CD14-positive monocyte (primary cell): ENCODE data around the gene AMZ1. TPM values are rescaled to one million over a fixed set of nuclear protein-coding genes. Genes with fewer than 3 reads are reported as not detected.

Experiments used
- DNase-seq, 3 donors: peaks; one replicate each; pipeline ENCODE4 v3.0.0-alpha.2; 2011 to 2022
- H2AFZ ChIP-seq: 2 replicates; pipeline ENCODE4 v1.6.0; 2012; ENCODE audit warnings: mild to moderate bottlenecking, low read depth, low read length, inconsistent platforms; ENCODE audit not compliant: insufficient read depth, poor library complexity, severe bottlenecking
- H3K27ac ChIP-seq, 2 donors: 1 replicate in 1 of 2; 2 replicates in 1 of 2; pipeline ENCODE4 v1.5.1; 2012 to 2013; ENCODE audit warnings: low read length in 2 of 2, control low read depth in 1 of 2, inconsistent platforms in 1 of 2, low read depth in 1 of 2, mild to moderate bottlenecking in 1 of 2
- H3K27me3 ChIP-seq, 2 donors: one replicate each; pipeline versions ENCODE4 v1.6.0 to v1.6.1; 2011 to 2013; ENCODE audit warnings: low read length in 2 of 2; ENCODE audit not compliant: control insufficient read depth in 2 of 2, insufficient read depth in 2 of 2
- H3K36me3 ChIP-seq, 2 donors: replicated peaks in 1 of 2; 1 replicate in 1 of 2; 2 replicates in 1 of 2; pipeline versions ENCODE4 v1.5.1 to v1.6.1; 2012 to 2013; ENCODE audit warnings: low read length in 2 of 2, control low read depth in 1 of 2, inconsistent platforms in 1 of 2, mild to moderate bottlenecking in 1 of 2; ENCODE audit not compliant: insufficient read depth in 2 of 2, control insufficient read depth in 1 of 2
- H3K4me1 ChIP-seq, 2 donors: 1 replicate in 1 of 2; 2 replicates in 1 of 2; pipeline versions ENCODE4 v1.5.1 to v1.6.1; 2012 to 2013; ENCODE audit warnings: low read length in 2 of 2, control low read depth in 1 of 2, inconsistent platforms in 1 of 2, mild to moderate bottlenecking in 1 of 2, moderate library complexity in 1 of 2; ENCODE audit not compliant: insufficient read depth in 2 of 2, control insufficient read depth in 1 of 2
- H3K4me2 ChIP-seq: replicated peaks from 2 replicates; pipeline ENCODE3; 2012; ENCODE audit warnings: low read length, moderate library complexity, mild to moderate bottlenecking; ENCODE audit not compliant: poor library complexity, severe bottlenecking; ENCODE audit errors: extremely low read depth
- H3K4me3 ChIP-seq, 3 experiments: fragments of 200-600 bp in 1 of 3; sonication (generic) in 1 of 3; replicated peaks in 1 of 3; 1 replicate in 2 of 3; 2 replicates in 1 of 3; pipeline ENCODE4 v1.5.1; 2011 to 2013; ENCODE audit warnings: low read length in 3 of 3, mild to moderate bottlenecking in 3 of 3, control low read depth in 2 of 3, low read depth in 2 of 3, inconsistent platforms in 1 of 3, moderate library complexity in 1 of 3
- H3K79me2 ChIP-seq: 2 replicates; pipeline ENCODE4 v1.6.0; 2012; ENCODE audit warnings: mild to moderate bottlenecking, control low read depth, inconsistent platforms, low read length, moderate library complexity; ENCODE audit not compliant: insufficient read depth
- H3K9ac ChIP-seq: 2 replicates; pipeline ENCODE4 v1.6.0; 2017; ENCODE audit warnings: low read length, mild to moderate bottlenecking; ENCODE audit not compliant: insufficient read depth, poor library complexity, severe bottlenecking
- H3K9me3 ChIP-seq, 2 donors: replicated peaks in 1 of 2; 1 replicate in 1 of 2; 2 replicates in 1 of 2; pipeline versions ENCODE4 v1.5.1 to v1.6.1; 2012 to 2013; ENCODE audit warnings: low read length in 2 of 2, control low read depth in 1 of 2; ENCODE audit not compliant: control insufficient read depth in 1 of 2, insufficient read depth in 1 of 2
- H4K20me1 ChIP-seq: 2 replicates; pipeline ENCODE4 v1.6.0; 2012; ENCODE audit warnings: mild to moderate bottlenecking, low read length, control low read depth, moderate library complexity; ENCODE audit not compliant: insufficient read depth
- H3K27ac Mint-ChIP-seq, 7 donors: one replicate each; pipeline ENCODE4 v1.8.0; 2020; ENCODE audit warnings: mild to moderate bottlenecking in 7 of 7, mixed read lengths in 7 of 7, moderate library complexity in 6 of 7, inconsistent platforms in 2 of 7
- H3K27me3 Mint-ChIP-seq, 3 donors: one replicate each; pipeline ENCODE4 v1.8.0; 2021 to 2022; ENCODE audit warnings: low read depth in 3 of 3, mild to moderate bottlenecking in 3 of 3, mixed read lengths in 3 of 3, moderate library complexity in 3 of 3, inconsistent platforms in 1 of 3
- H3K36me3 Mint-ChIP-seq, 2 donors: one replicate each; pipeline ENCODE4 v1.8.0; 2020; ENCODE audit warnings: mixed read lengths in 2 of 2, inconsistent platforms in 1 of 2, mild to moderate bottlenecking in 1 of 2
- H3K4me1 Mint-ChIP-seq: one replicate; pipeline ENCODE4 v1.8.0; 2020; ENCODE audit warnings: mild to moderate bottlenecking, mixed read lengths
- H3K4me3 Mint-ChIP-seq, 2 donors: one replicate each; pipeline ENCODE4 v1.8.0; 2020; ENCODE audit warnings: mild to moderate bottlenecking in 2 of 2, mixed read lengths in 2 of 2, moderate library complexity in 1 of 2
- H3K9me3 Mint-ChIP-seq, 7 donors: one replicate each; pipeline ENCODE4 v1.8.0; 2020 to 2022; ENCODE audit warnings: mixed read lengths in 7 of 7, mild to moderate bottlenecking in 6 of 7, moderate library complexity in 6 of 7, inconsistent platforms in 2 of 7
- WGBS: methylation state at CpG from one replicate; pipeline ENCODE4 v1.1.5; 2013; ENCODE audit warnings: missing lambda C conversion rate; ENCODE audit not compliant: insufficient coverage; 5-methylcytosine and 5-hydroxymethylcytosine counted together
- intact Hi-C, 2 donors: fragments of 100-400 bp; cut with micrococcal nuclease; formaldehyde crosslinking; loops; one replicate each; pipeline versions ENCODE4 v1.15.0 to v1.15.1; 2023
- polyA plus RNA-seq, 3 donors: library from polyadenylated mRNA; depleted of rRNA in 1 of 3; unstranded in 2 of 3; stranded (reverse) in 1 of 3; fragments of 300-500 nt in 2 of 3; fragments of >200 nt in 1 of 3; fragmentation: Illumina TruSeq in 2 of 3; gene quantifications; 1 replicate in 2 of 3; 2 replicates in 1 of 3; pipeline ENCODE4 v1.2.3, GENCODE V29; 2012 to 2021
- TF ChIP-seq, protein P1 (sequence below): fragments of 200-600 bp; IDR thresholded peaks from one replicate; pipeline ENCODE4 v1.8.0; 2022; ENCODE audit warnings: antibody characterized with exemption, mild to moderate bottlenecking

AMZ1 gene
- polyA plus RNA-seq, 3 donors: 0.09 to 0.25 (median 0.14) TPM

DNA sequence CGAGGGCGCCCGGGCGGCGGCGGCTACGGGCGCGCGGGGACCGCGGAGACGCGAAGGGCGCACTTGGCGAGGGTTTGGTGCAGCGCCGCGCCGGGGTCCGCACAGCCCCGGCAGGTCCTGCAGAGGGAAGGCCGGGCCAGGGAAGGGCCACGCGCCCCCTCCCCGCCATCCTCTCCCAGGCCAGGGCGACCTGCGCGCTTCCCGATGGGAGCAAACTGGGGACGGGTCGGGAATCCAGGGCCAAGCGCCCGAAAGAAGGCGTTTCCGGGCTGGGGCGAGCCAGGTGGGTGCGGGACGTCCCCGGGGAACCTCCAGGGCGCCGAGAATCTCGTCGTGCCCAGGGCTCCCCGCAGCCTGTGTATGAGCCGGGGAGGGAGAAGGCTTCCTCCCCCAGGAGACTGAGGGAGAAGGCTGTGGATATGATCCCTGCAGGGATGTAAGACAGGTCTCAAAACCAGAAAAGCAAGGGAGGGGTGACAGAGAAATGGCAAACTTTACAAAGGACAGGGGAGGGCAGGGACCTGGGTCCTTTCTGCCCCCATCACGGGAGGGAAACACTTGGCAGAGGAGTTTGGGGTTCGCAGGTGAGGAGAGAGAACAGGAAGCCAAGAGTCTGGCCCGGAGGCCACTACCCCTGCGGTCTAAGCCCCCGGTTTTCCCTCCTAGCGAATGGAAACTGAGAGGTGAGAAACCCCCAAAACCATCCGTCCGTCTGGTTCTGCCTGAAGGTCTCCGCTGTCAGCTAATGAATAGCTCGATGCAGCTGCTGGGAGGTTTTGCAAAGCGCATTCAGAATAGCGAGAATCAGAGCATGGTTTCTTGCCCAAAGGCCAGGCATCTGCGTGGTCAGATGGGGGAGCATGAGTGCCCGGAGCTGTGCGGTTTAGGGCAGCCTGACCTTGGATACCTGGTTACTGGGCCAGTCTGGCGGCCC is 674 bp downstream of the AMZ1 start:
- intact Hi-C loops: loop anchor here in 1 of 2 donors (2.0 kb wide), 1 partner anchor 14 kb away; no protein-coding TSS in a partner anchor
- no peak overlapping the region for H3K27ac ChIP-seq
- H3K27me3 ChIP-seq: peaks cover 15 to 46% of the 10 kb centered on the region in 2 donors
- Mint-ChIP-seq H3K9me3 (peaks cover 0 to 13% (median 3%) of the 10 kb centered on the region in 7 donors), H3K27me3 (peaks cover 45 to 66% (median 65%) of the 10 kb centered on the region in 3 donors), H3K27ac (peak overlapping the region in 4 of 7 donors; percentile 57 to 82 (median 73)), H3K4me1 (peaks cover 36% of the 10 kb centered on the region), H3K4me3 (peak overlapping the region; percentile 53 to 85), H3K36me3 (peaks cover under 1 to 3% of the 10 kb centered on the region in 2 donors)
- no peaks in the 10 kb centered on the region for H3K36me3 ChIP-seq
- H3K4me2 ChIP-seq: peak overlapping the region; percentile 26
- peak overlapping the region; percentile 6 for H3K9ac ChIP-seq
- H3K4me3 ChIP-seq: peak overlapping the region in 1 of 3 experiments; percentile 21
- TF ChIP-seq, protein P1, sequence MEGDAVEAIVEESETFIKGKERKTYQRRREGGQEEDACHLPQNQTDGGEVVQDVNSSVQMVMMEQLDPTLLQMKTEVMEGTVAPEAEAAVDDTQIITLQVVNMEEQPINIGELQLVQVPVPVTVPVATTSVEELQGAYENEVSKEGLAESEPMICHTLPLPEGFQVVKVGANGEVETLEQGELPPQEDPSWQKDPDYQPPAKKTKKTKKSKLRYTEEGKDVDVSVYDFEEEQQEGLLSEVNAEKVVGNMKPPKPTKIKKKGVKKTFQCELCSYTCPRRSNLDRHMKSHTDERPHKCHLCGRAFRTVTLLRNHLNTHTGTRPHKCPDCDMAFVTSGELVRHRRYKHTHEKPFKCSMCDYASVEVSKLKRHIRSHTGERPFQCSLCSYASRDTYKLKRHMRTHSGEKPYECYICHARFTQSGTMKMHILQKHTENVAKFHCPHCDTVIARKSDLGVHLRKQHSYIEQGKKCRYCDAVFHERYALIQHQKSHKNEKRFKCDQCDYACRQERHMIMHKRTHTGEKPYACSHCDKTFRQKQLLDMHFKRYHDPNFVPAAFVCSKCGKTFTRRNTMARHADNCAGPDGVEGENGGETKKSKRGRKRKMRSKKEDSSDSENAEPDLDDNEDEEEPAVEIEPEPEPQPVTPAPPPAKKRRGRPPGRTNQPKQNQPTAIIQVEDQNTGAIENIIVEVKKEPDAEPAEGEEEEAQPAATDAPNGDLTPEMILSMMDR: no peak
- peaks cover 57 to 60% of the 10 kb centered on the region in 2 donors for H3K4me1 ChIP-seq
- WGBS: 1% methylated on average over 57 of the region's 62 CpGs
- DNase-seq: no peak
- H2AFZ ChIP-seq: no peak overlapping the region
- no peaks in the 10 kb centered on the region for H3K9me3 ChIP-seq
- no peaks in the 10 kb centered on the region for H4K20me1 ChIP-seq
- H3K79me2 ChIP-seq: no peaks in the 10 kb centered on the region

DNA sequence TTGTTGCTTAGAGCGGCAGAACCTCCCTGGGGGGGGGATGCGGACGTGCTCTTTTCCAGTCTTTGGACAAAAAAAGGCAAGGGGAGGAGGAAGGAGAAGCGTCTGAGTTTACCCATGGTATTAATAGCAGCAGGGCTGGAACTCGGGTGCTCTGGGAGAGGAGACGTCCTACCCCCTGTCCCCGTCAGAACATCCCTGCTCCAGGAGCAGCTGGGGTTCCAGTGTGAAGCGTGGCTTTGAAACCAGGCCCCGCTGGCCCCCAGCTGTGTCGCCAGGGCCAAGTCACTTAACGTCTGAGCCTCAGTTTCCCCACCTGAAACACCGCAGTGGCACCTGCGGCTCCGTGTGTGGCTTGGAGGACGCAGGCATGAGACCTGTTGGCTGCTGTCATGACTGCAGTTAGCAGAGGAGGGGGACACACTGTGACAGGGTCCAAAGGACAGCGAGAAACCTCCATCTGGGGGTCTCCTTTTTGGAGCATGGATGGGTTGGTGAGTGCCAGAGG is 1.4 kb downstream of the AMZ1 start:
- 75% methylated on average over 11 of the region's 16 CpGs for WGBS
- Histone ChIP-seq H3K27ac (no peak overlapping the region), H2AFZ (no peak overlapping the region), H3K9me3 (no peaks in the 10 kb centered on the region), H3K4me2 (no peak overlapping the region), H3K9ac (peak overlapping the region; percentile 6), H3K4me1 (peaks cover 63 to 67% of the 10 kb centered on the region in 2 donors), H3K27me3 (peaks cover 15 to 46% of the 10 kb centered on the region in 2 donors), H3K79me2 (no peaks in the 10 kb centered on the region), H3K36me3 (no peaks in the 10 kb centered on the region), H3K4me3 (no peak overlapping the region), H4K20me1 (no peaks in the 10 kb centered on the region)
- Mint-ChIP-seq H3K27me3 (peaks cover 45 to 66% (median 60%) of the 10 kb centered on the region in 3 donors), H3K36me3 (peaks cover 2 to 4% of the 10 kb centered on the region in 2 donors), H3K4me3 (peak overlapping the region in 1 of 2 donors; percentile 85), H3K27ac (peak overlapping the region in 3 of 7 donors; percentile 73 to 82 (median 75)), H3K4me1 (peaks cover 43% of the 10 kb centered on the region), H3K9me3 (peaks cover 0 to 13% (median 3%) of the 10 kb centered on the region in 7 donors)
- TF ChIP-seq, protein P1: no peak
- intact Hi-C loops: loop anchor here in 1 of 2 donors (2.0 kb wide), 1 partner anchor 15 kb away; no protein-coding TSS in a partner anchor
- DNase-seq: no peak
